Body of pancreas (tissue), 4 donors: ENCODE results near the gene LIMS1. TPM values are rescaled to one million over a fixed set of nuclear protein-coding genes. Genes with fewer than 3 reads are reported as not detected.
A peak's percentile ranks its signal among the peaks of the same experiment; 100 is the strongest.

Experiments used
- ATAC-seq: fragments of 150-250 bp; one replicate; pipeline ENCODE4 v1.9.1; 2016
- DNase-seq, 4 donors: peaks; one replicate each; pipeline ENCODE4 v3.0.0-alpha.2; 2019
- H3K27ac ChIP-seq, 4 donors: fragments of 200-600 bp; sonication (generic); 1 replicate in 3 of 4; 2 replicates in 1 of 4; pipeline versions ENCODE4 v1.5.1 to v1.6.1; 2016 to 2019; ENCODE audit warnings: mild to moderate bottlenecking in 1 of 4, mixed read lengths in 1 of 4, moderate library complexity in 1 of 4
- H3K27me3 ChIP-seq, 2 donors: fragments of 200-600 bp; sonication (generic); one replicate each; pipeline ENCODE4 v1.6.0; 2016; ENCODE audit warnings: mild to moderate bottlenecking in 1 of 2
- H3K36me3 ChIP-seq, 2 donors: fragments of 200-600 bp; sonication (generic); replicated peaks in 1 of 2; 2 replicates each; pipeline ENCODE4 v1.5.1; 2016; ENCODE audit warnings: low read depth in 2 of 2; ENCODE audit not compliant: insufficient read depth in 1 of 2
- H3K4me1 ChIP-seq: fragments of 200-600 bp; sonication (generic); one replicate; pipeline ENCODE4 v1.6.0; 2016
- H3K4me3 ChIP-seq, 2 donors: fragments of 200-600 bp; sonication (generic); 1 replicate in 1 of 2; 2 replicates in 1 of 2; pipeline ENCODE4 v1.5.1; 2016 to 2019
- H3K9me3 ChIP-seq, 3 donors: fragments of 200-600 bp; sonication (generic); 1 replicate in 2 of 3; 2 replicates in 1 of 3; pipeline ENCODE4 v1.5.1; 2016
- POLR2A ChIP-seq, 3 donors: fragments of 450-650 bp; IDR thresholded peaks; one replicate each; pipeline ENCODE4 v1.6.1; 2016; ENCODE audit warnings: antibody characterized with exemption in 3 of 3, mild to moderate bottlenecking in 2 of 3
- WGBS, 2 donors: methylation state at CpG; one replicate each; pipeline ENCODE4 v1.1.5; 2017; 5-methylcytosine and 5-hydroxymethylcytosine counted together
- intact Hi-C: fragments of 100-400 bp; cut with DNase I; formaldehyde crosslinking; loops from one replicate; pipeline ENCODE4 v1.15.1; 2023
- total RNA-seq, 2 donors: library from RNA; depleted of rRNA; stranded (reverse); fragments of >200 nt; gene quantifications; one replicate each; pipeline ENCODE4 v1.1.0, GENCODE V29; 2016
- TF ChIP-seq, protein P1 (sequence below), 7 experiments: fragments of 450-650 bp in 4 of 7; fragments of 200-600 bp in 3 of 7; sonication (generic) in 3 of 7; IDR thresholded peaks; one replicate each; pipeline ENCODE4 v1.5.1; 2016 to 2019; ENCODE audit warnings: antibody characterized with exemption in 7 of 7

The LIMS1 gene
- total RNA-seq, 2 donors from 2014 or later, result 19.1 to 28.3 TPM

DNA sequence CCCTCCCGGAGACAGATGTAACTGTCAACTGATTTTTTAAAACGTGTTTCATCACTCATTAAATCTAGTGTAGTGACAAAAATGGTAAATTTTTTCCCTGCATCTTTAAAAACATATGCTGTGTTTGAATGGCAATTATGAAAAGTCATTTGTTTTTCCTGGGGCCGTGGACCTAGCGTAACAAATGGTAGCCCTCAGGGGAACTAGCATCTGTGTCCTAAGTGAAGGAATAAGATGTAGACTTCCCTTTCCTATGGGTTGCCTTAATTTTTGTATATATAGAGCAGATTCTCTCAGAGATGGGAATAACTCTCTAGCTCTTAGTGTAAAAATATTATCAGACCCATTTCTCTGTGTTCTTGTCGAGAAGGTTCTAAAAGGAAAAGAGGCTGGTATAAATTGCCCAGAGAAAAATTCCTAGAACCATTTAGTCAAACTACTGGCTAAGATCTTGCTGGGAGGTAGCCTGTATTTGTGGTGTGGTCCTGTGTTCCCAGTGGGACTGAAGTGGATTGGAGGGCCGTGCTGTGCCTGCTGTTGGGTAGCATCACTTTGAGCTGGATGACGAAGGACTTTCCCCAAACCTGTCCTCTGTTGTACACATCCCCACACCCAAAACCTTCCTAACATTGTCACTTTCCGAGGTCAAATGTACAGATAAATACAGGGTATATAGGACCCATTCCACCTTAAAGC, 85.8 kb downstream of the LIMS1 start:
- no peaks in the 10 kb centered on the region for H3K9me3 ChIP-seq
- no peaks in the 10 kb centered on the region for H3K27me3 ChIP-seq
- DNase-seq, result no peak
- H3K4me3 ChIP-seq, result no peak overlapping the region
- peaks cover 49% of the 10 kb centered on the region for H3K4me1 ChIP-seq
- no peaks in the 10 kb centered on the region for H3K36me3 ChIP-seq
- H3K27ac ChIP-seq, result peak overlapping the region in 2 of 4 donors; percentile 66 to 71
- WGBS, 2 donors, result 62 to 64% methylated on average over 8 of the region's 8 CpGs
- intact Hi-C loops, result no loop called here
- no peak for ATAC-seq
- TF ChIP-seq, protein P1, sequence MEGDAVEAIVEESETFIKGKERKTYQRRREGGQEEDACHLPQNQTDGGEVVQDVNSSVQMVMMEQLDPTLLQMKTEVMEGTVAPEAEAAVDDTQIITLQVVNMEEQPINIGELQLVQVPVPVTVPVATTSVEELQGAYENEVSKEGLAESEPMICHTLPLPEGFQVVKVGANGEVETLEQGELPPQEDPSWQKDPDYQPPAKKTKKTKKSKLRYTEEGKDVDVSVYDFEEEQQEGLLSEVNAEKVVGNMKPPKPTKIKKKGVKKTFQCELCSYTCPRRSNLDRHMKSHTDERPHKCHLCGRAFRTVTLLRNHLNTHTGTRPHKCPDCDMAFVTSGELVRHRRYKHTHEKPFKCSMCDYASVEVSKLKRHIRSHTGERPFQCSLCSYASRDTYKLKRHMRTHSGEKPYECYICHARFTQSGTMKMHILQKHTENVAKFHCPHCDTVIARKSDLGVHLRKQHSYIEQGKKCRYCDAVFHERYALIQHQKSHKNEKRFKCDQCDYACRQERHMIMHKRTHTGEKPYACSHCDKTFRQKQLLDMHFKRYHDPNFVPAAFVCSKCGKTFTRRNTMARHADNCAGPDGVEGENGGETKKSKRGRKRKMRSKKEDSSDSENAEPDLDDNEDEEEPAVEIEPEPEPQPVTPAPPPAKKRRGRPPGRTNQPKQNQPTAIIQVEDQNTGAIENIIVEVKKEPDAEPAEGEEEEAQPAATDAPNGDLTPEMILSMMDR (IDR thresholded peaks at IDR 0.05), result no peak
- no peak for TF ChIP-seq POLR2A (IDR thresholded peaks at IDR 0.05)

DNA sequence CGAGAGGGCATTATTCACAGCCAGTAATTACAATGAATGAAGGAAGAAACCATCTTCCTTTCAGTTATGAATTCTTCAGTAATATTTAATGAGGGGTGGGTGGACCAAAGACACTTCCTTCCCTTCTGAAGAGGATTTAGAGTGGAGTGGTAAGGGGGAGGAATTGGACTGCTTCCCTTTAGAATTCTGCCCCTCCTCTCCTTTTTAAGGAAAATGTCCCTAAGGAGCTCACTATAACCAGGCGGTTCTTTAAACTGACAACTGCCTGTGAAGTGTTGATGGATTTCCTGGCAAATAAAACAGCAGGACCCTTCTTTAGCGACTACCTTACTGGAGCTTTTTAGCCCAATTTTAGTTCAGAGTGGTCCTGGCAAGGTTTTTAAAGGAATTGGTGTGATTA, 86.4 kb downstream of the LIMS1 start:
- no peaks in the 10 kb centered on the region for H3K9me3 ChIP-seq
- WGBS, 2 donors, result 39 to 48% methylated on average over 3 of the region's 3 CpGs
- intact Hi-C loops, result no loop called here
- TF ChIP-seq, protein P1 (IDR thresholded peaks at IDR 0.05), result no peak
- no peak overlapping the region for H3K4me3 ChIP-seq
- H3K4me1 ChIP-seq, result peaks cover 45% of the 10 kb centered on the region
- no peak for ATAC-seq
- H3K36me3 ChIP-seq, result no peaks in the 10 kb centered on the region
- no peaks in the 10 kb centered on the region for H3K27me3 ChIP-seq
- DNase-seq, result no peak
- H3K27ac ChIP-seq, result peak overlapping the region in 3 of 4 donors; percentile 47 to 71 (median 69)

DNA sequence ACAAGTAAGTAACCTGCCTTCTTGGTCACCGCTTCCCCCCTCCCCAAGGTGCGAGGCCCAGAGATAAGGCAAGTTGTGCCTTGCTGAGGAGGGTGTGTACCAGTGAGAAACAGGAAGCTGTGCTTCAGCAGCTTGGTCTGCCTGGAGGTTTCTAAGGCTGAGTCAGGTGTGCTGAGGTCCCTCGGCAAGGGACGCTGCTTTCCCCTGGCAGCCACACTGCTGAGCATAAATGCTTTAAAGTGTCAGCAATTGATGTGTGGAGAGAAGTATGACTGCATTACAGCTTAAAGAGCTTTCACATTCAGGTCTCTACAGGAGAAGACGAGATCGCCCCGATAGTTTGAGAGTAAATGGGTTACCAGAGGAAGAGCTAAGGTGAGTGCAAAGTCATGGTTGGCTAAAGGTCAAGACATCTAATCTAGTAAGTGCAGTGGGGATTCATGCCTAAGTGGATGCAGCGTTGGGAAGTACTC, 86.9 kb downstream of the LIMS1 start:
- H3K9me3 ChIP-seq, result no peaks in the 10 kb centered on the region
- peak overlapping the region; percentile 6 to 71 (median 58) for H3K27ac ChIP-seq
- TF ChIP-seq, protein P1 (IDR thresholded peaks at IDR 0.05), result no peak
- TF ChIP-seq POLR2A (IDR thresholded peaks at IDR 0.05), result peak in 1 of 3 donors; percentile 24
- H3K36me3 ChIP-seq, result no peaks in the 10 kb centered on the region
- H3K4me1 ChIP-seq, result peaks cover 43% of the 10 kb centered on the region
- H3K4me3 ChIP-seq, result no peak overlapping the region
- DNase-seq, result peak; percentile 40 to 69 (median 64)
- WGBS, 2 donors, result 10 to 11% methylated on average over 8 of the region's 8 CpGs
- ATAC-seq, result peak; percentile 80
- intact Hi-C loops, result no loop called here
- no peaks in the 10 kb centered on the region for H3K27me3 ChIP-seq

DNA sequence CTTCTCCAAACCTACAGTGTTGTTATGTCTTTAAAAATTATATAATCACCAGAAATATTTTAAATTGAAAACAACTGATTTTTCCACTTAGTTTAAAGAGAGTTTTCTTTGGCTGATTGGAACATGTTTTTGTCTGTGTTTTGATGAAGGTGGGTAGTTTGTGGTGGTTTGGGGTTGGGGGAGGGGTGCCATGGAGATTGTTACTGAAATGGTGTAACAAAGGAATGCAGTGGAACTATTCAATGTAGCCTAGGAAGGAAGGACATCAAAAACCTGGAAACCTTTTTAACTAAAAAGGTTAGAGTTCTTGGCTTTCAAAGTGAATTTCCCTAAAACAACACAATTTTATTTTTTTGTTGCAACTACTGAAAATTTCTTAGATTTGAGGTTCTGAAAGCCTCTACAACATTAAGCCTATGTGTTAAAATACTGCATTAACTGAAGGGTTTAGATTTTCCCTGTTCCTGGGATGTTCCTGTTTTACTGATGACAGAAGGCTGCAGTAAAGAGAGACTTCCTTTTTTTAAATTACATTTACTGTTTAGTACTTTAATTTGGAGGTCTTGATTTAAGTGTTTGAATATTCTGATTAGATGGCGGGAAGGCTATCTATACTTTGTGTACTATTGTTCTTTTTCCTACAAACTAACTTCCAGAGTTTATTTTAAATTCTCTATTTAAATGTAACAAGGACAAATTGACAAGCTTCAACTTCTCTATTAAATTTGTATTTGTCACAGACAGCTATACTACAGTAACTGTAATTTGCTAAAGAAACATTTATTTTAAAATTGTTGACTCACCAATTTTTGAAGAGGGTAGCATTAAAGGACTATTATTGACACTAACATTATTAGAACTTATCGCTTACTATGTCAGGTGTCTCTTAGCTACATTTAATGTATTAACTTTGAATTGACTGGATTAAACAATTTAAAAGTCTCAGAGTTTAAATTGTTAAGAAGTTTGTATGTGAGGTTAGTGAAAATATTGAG, 87.7 kb downstream of the LIMS1 start:
- Histone ChIP-seq H3K27me3 (no peaks in the 10 kb centered on the region), H3K4me1 (peaks cover 34% of the 10 kb centered on the region), H3K9me3 (no peaks in the 10 kb centered on the region), H3K27ac (peak overlapping the region in 3 of 4 donors; percentile 47 to 71 (median 69)), H3K4me3 (no peak overlapping the region), H3K36me3 (no peaks in the 10 kb centered on the region)
- DNase-seq (no peak), ATAC-seq (no peak)
- 75 to 76% methylated on average over 2 of the region's 2 CpGs for WGBS, 2 donors
- TF ChIP-seq, protein P1 (IDR thresholded peaks at IDR 0.05), result no peak
- no peak for TF ChIP-seq POLR2A (IDR thresholded peaks at IDR 0.05)
- intact Hi-C loops, result no loop called here
